GM20000 (cell line): ENCODE results near the gene PSAPL1.

Source experiments
- DNase-seq: peaks from one replicate; pipeline ENCODE4 v3.0.0; 2012; ENCODE audit warnings: low spot score
- CTCF ChIP-seq: IDR thresholded peaks from 2 replicates; pipeline ENCODE4 v1.5.1; 2012; ENCODE audit warnings: mild to moderate bottlenecking, control low read depth; ENCODE audit errors: extremely low read depth, missing control alignments

Gene PSAPL1

GRCh38 chr4:7389719-7390118 is 45.0 kb downstream of the PSAPL1 start:
- no peak for DNase-seq
- no peak for TF ChIP-seq CTCF

GRCh38 chr4:7389101-7389701 is 45.5 kb downstream of the PSAPL1 start:
- no peak for TF ChIP-seq CTCF
- DNase-seq, result no peak

- DNase-seq, result no peak
- no peak for TF ChIP-seq CTCF
Observed at GRCh38 chr4:7388627-7389026, 46.1 kb downstream of the PSAPL1 start.

DNA sequence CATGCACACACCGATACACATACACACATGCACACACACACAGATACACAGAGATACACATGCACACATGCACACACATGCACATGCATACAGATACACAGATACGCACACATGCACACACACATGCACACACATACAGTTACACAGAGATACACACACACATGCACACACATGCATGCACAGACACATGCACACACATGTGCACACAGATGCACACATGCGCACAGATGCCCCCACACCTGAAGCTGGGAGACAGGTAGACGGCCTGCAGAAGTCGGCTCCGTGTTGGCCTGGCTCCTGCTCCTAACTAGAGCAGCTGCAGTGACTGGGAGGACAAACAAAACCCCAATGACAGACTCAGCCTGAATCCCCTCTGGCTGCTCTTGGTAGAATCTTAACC is 46.8 kb downstream of the PSAPL1 start:
- DNase-seq, result no peak
- no peak for TF ChIP-seq CTCF

DNA sequence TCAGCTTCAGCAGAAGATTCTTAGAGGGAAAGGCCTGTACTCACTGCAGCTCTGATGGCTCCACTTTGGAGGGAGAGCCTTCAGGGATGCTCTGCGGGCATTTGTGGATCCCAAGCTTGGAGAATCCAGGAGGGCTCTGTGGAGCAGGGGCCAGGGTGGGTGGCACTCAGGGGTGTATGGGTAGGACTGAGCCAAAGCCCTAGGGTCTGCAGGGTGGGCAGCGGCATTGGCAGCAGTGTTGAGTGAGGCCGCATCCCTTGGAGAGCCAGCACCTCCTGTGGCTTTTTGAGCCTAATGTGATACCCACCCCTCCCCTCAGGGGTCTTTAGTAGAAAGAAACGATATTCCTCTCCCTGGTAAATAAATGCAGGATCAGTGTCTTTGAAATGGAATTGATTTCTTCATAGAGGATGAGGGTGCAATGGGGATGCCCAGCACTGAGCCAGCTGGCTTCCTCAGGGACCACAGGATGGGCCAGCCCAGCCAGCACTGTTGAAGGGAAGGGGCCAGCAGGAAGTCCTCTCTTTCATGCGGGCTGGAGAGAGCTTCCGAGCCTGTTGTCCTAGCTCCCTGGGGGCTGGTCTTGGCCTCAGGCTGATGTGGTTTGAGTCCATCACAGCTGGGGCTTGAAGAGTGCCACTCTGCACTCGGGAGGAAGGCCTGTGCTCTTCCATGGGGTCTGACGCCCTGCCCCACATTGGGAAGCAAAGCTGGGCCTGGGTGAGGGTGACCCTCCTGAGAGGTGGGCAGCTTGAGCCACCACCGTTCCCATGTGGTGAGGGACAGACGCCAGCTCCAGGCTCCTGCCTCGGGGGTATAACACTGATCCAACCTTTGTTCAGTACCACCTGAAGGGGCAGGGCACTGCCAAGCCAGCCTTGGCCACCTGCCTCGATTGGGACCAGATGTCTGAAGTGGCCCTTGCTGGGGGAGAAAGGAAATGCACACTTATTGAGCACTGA is 49.5 kb downstream of the PSAPL1 start:
- no peak for TF ChIP-seq CTCF
- DNase-seq, result no peak

GRCh38 chr4:7384003-7384928 is 50.5 kb downstream of the PSAPL1 start:
- DNase-seq, result no peak
- TF ChIP-seq CTCF, result no peak
